Muscle layer of colon (tissue), 2 donors: ENCODE measurements around the gene DNAI1.

Experiments
- H3K27ac ChIP-seq: one replicate; pipeline ENCODE4 v1.7.0; 2013; ENCODE audit warnings: low read depth, mild to moderate bottlenecking, low read length, moderate library complexity
- H3K27me3 ChIP-seq, 2 donors: one replicate each; pipeline ENCODE4 v1.7.0; 2013; ENCODE audit warnings: low read length in 2 of 2, mild to moderate bottlenecking in 2 of 2; ENCODE audit not compliant: insufficient read depth in 2 of 2, control insufficient read depth in 1 of 2
- H3K36me3 ChIP-seq: one replicate; pipeline ENCODE4 v1.7.0; 2013; ENCODE audit warnings: mild to moderate bottlenecking, low read length; ENCODE audit not compliant: insufficient read depth
- H3K4me1 ChIP-seq: one replicate; pipeline ENCODE4 v1.7.0; 2013; ENCODE audit warnings: mild to moderate bottlenecking, low read length; ENCODE audit not compliant: insufficient read depth
- H3K4me3 ChIP-seq, 2 donors: one replicate each; pipeline ENCODE4 v1.7.0; 2013; ENCODE audit warnings: low read length in 2 of 2, low read depth in 1 of 2, mild to moderate bottlenecking in 1 of 2, moderate library complexity in 1 of 2
- H3K9ac ChIP-seq: one replicate; pipeline ENCODE4 v1.7.0; 2013; ENCODE audit warnings: low read length
- H3K9me3 ChIP-seq: one replicate; pipeline ENCODE4 v1.7.0; 2013; ENCODE audit warnings: mild to moderate bottlenecking, low read length
- donor health status: abdominal sarcoma.
- donor health status: Adenocarcinoma of cecum.

The DNAI1 gene

DNA sequence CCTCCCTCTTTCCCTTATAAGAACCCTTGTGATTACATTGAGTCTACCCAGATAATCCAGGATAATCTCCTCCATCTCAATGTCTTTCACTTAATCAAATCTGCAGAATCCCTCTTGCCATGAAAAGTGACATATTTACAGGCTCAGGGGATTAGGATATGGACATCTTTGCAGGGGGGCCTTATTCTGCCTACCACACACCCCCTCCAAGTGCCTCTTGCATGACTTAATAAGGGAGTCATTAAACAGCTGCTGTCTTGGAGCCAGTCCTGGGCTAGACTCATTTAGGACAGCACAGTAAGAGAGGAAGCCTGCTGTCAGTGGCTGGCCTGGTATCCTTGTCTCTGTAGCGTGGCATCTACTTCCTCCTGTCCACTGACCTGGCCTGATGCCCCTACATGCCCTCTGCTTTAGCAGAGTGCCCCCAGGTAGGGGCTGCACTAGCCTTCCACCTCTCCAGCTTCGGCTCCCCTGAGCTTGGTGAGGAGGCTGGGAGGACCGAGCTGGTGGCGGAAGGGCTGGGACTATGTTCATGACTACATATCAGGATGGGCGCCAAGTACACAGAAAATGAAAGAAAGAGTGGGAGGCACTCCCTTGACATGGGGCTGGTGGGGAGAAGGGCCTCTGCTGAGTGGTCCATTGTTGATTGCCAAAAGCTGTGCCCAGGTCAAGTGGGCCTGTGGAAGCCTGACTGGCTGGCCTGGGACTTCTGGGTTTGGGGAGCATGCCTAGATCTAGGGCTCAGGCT is 46.9 kb downstream of the DNAI1 start:
- Histone ChIP-seq H3K36me3 (no peaks in the 10 kb centered on the region), H3K9me3 (no peaks in the 10 kb centered on the region), H3K4me3 (no peak overlapping the region), H3K27ac (no peak overlapping the region), H3K9ac (no peak overlapping the region), H3K4me1 (peaks cover 25% of the 10 kb centered on the region), H3K27me3 (no peaks in the 10 kb centered on the region)

DNA sequence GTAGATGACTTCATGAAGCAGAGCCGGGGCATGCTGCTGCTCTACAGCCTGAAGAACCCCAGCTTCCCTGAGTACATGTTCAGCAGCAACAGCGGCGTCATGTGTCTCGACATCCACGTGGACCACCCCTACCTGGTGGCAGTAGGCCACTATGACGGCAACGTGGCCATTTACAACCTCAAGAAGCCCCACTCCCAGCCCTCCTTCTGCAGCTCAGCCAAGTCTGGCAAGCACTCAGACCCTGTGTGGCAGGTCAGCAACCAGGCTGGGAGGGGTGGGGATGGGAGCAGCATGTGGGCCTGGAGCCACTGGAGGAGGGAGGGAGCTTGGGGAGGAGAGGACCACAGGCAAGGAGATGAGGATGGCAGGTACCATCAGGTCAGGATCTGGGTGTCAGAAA is 48.0 kb downstream of the DNAI1 start:
- Histone ChIP-seq H3K27ac (no peak overlapping the region), H3K36me3 (no peaks in the 10 kb centered on the region), H3K9me3 (no peaks in the 10 kb centered on the region), H3K9ac (no peak overlapping the region), H3K27me3 (no peaks in the 10 kb centered on the region), H3K4me1 (peaks cover 17% of the 10 kb centered on the region), H3K4me3 (no peak overlapping the region)

DNA sequence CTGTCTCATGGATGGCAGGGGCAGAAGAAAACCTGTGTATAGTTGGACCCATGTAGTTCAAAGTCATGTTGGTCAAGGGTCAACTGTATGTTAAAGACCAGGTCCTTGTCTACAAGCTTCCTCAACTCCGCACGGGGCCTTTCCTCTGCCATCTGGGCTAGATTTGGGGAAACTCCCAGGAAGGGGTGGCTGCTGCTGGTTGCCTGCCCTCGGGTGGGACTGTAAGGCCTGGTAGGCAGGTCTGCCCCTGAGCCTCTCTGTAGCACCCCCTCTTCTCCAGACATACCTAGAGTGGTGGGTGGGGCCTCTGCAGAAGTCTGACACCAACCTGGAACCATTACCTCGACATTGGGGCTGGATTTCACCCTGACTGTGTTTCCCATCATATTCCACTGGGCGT is 49.0 kb downstream of the DNAI1 start:
- no peak overlapping the region for H3K4me3 ChIP-seq
- H3K36me3 ChIP-seq: no peaks in the 10 kb centered on the region
- no peaks in the 10 kb centered on the region for H3K27me3 ChIP-seq
- peaks cover 8% of the 10 kb centered on the region for H3K4me1 ChIP-seq
- no peak overlapping the region for H3K9ac ChIP-seq
- H3K9me3 ChIP-seq: no peaks in the 10 kb centered on the region
- H3K27ac ChIP-seq: no peak overlapping the region

DNA sequence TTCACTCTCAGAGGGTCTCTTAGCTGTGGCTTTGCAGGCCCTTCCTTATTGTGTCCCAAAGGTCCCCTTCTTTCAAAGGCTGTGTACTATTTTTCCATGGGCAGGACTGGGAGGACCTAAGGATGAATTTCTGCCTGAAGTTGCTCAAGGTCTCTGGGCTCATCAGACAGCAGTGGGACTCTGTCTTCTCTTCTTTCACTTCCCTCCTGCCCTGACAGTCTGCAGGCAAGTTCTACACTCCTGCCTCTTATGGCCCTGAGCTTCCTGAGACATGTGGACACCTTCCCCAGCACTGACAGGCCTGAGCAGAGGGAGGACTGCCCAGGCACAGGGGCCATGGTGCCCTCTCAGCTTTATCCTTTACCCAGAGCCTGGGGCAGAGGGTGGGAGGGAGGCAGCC is 49.4 kb downstream of the DNAI1 start:
- H3K4me3 ChIP-seq: no peak overlapping the region
- H3K36me3 ChIP-seq: no peaks in the 10 kb centered on the region
- no peaks in the 10 kb centered on the region for H3K9me3 ChIP-seq
- no peaks in the 10 kb centered on the region for H3K27me3 ChIP-seq
- H3K4me1 ChIP-seq: peaks cover 4% of the 10 kb centered on the region
- no peak overlapping the region for H3K9ac ChIP-seq
- H3K27ac ChIP-seq: no peak overlapping the region

DNA sequence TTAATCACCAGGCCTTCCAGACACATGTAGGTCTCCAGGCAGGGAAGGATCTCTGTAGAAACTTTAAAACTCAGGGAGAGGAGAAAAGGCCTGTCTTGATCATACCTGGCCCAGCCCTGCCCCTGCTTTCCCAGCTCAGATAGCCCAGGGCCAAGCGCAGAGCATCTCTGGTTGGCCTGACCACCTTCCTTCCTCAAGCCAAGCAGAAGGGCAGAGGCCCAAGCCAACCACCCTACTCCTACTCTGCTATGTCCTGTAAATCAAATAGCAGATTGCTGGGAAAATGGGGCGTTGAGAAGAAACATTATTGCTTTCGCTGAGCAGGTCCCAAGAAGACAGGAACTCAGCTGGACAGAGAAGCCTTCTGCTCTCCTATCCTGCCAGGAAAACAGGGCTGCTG is 49.9 kb downstream of the DNAI1 start:
- H3K27me3 ChIP-seq: no peaks in the 10 kb centered on the region
- H3K4me1 ChIP-seq: no peaks in the 10 kb centered on the region
- H3K27ac ChIP-seq: no peak overlapping the region
- no peaks in the 10 kb centered on the region for H3K36me3 ChIP-seq
- H3K9me3 ChIP-seq: no peaks in the 10 kb centered on the region
- no peak overlapping the region for H3K4me3 ChIP-seq
- H3K9ac ChIP-seq: no peak overlapping the region

DNA sequence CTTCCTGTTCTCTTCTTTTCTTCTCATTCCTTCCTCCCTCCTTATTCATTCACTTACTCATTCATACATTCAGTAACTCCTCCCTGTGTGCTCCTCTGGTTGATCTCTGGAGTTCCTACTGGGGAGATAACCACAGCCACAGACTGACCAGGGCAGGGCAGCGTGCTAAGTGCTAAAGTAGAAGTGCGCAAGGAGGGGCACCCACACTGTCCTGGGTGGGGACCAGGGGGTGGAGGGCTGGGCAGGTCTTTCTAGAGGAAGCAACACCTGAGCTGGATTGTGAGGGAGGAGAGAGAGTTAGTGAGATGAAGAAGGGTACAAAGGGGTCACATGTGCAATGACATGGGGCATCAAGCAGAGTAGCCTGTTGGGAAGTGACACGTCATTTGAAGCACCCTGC is 50.3 kb downstream of the DNAI1 start:
- Histone ChIP-seq H3K4me3 (no peak overlapping the region), H3K27me3 (no peaks in the 10 kb centered on the region), H3K36me3 (no peaks in the 10 kb centered on the region), H3K27ac (no peak overlapping the region), H3K9me3 (no peaks in the 10 kb centered on the region), H3K4me1 (no peaks in the 10 kb centered on the region), H3K9ac (no peak overlapping the region)

DNA sequence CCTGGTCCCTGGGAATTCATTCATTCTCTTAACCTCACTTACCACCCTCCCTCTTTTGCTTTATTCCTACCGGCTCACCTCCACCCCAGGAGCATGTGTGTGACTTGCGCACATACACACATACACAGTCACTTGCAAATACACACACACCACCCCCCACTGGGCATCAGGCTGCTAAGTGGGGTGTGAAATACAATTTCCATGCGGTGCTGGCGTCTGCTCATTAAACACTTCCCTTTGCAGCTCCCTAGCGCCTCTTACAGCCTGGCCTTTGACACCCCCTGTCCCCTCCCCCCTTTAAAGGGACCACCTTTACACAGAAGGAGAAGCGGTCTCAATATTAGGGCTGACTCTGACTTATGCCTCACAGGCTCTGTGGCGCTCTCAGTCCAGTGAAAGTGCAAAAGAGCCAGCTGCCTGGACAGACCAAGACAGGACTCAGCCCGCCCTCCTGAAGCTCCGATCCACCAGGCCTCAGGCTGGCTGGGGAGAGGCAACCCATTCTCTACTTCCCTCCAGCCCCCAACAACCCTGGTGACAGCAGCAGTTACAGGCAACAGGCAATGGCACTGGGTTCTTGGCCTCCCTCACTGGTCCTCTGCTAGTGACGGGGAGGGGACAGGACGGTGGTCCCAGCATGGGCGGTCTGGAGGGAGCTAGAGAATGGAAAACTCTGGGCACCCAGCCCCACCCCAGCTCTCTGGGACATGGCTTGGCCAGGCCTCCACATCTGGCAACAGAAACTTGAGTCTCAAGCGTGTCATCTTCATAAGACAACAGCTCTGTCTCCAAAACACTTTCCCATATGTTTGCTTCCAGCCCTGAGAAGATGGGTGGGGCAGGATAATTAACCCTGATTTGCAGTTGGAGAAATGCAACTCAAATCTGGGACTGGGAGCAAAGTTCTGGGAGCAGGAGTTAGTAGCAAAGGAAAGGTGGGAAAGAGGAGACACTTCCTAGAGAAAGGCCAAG is 52.2 kb downstream of the DNAI1 start:
- no peaks in the 10 kb centered on the region for H3K27me3 ChIP-seq
- H3K4me1 ChIP-seq: no peaks in the 10 kb centered on the region
- H3K9ac ChIP-seq: no peak overlapping the region
- no peak overlapping the region for H3K4me3 ChIP-seq
- no peaks in the 10 kb centered on the region for H3K9me3 ChIP-seq
- no peaks in the 10 kb centered on the region for H3K36me3 ChIP-seq
- H3K27ac ChIP-seq: no peak overlapping the region

DNA sequence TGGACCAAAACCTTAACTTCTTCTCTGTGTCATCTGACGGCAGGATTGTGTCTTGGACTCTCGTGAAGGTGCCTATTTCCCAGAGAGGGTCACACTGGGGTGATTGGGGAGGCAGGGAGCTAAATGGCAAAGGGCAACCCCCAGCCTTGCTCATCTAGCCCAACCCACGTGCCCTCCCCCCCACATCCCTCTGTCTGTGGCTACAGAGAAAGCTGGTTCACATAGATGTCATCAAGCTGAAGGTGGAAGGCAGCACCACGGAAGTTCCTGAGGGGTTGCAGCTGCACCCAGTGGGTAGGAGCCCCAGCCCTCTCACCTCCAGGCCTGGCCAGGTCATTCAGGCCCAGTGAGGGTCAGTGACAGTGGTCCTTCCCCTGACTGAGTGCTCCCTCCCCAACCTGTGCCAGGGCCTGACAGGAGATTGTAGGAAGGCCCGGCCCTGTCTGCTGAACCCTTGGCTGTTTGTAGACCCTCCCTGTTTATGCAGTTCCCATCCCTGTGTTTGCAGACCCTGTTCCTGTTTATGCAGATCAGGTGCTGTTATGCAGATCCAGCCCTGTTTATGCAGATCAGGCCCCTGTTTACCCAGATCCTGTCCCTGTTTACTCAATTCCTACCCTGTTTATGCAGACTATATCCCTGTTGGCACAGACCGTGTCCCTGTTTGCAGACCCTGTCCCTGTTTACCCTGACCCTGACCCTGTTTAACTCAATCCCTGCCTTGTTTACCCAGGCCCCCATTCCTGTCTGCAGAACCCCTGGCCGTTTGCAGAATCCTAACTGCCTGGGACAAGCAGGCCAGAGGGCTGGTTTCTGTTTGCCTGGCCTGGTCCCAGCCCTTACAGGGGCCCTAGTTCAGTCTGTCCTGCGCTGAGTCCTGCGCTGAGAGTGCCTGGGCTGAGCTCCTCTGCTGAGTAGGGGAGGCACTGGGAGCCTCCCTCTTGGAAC is 53.8 kb downstream of the DNAI1 start:
- H3K9me3 ChIP-seq: no peaks in the 10 kb centered on the region
- H3K9ac ChIP-seq: no peak overlapping the region
- no peak overlapping the region for H3K27ac ChIP-seq

DNA sequence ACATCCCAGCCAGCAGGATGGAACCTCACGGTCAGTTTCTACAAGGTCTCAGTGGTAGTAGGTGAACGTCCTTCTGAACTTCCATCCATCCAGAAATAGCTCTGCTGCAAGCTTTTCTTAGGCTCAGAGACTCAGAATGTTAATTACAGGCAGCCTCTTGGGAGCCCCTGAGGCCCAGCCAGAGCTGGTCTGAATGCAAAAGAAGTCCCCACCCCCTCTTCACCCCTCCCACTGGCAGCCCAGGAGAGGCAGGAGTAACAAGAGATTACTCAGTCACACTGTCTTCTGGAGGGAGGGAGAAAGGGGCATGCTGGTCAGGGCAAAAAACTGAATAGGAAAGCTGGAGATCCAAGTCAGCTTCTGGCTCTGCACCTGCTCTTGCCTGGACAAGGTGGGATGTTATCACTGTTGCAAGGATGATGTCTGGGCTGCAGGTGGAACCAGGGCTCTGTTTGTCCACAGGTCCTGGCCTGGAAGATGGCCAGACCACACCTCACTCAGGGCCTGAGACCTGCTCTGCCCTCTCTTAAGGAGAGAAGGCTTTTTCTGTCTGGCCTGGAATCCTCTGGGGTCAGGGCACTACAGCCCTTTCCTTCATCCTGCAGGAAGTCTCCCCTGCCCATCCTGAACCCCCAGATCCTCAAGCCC is 55.1 kb downstream of the DNAI1 start:
- Histone ChIP-seq H3K27ac (no peak overlapping the region), H3K27me3 (no peaks in the 10 kb centered on the region), H3K36me3 (no peaks in the 10 kb centered on the region), H3K9ac (no peak overlapping the region), H3K9me3 (no peaks in the 10 kb centered on the region), H3K4me3 (no peak overlapping the region), H3K4me1 (no peaks in the 10 kb centered on the region)

More for the DNA sequence above, 53.8 kb downstream of the DNAI1 start:
- no peak overlapping the region for H3K4me3 ChIP-seq
- no peaks in the 10 kb centered on the region for H3K27me3 ChIP-seq
- H3K36me3 ChIP-seq: no peaks in the 10 kb centered on the region
- no peaks in the 10 kb centered on the region for H3K4me1 ChIP-seq

DNA sequence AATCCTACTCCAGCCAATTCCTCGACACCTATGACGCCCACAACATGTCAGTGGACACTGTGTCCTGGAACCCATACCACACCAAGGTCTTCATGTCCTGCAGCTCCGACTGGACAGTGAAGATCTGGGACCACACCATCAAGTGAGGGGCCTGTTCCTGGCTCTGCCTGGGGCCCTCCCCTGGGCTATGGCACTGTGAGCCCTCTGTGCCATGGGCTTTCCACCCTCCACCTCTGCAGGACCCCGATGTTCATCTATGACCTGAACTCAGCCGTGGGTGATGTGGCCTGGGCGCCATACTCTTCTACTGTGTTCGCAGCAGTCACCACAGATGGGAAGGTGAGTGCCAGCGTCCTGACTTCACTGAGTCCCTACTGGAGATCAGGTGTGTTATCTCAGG is 55.8 kb downstream of the DNAI1 start:
- Histone ChIP-seq H3K27me3 (no peaks in the 10 kb centered on the region), H3K27ac (no peak overlapping the region), H3K4me3 (no peak overlapping the region), H3K9me3 (no peaks in the 10 kb centered on the region), H3K36me3 (no peaks in the 10 kb centered on the region), H3K4me1 (no peaks in the 10 kb centered on the region), H3K9ac (no peak overlapping the region)
